Kidney epithelial cell (primary cell): ENCODE measurements around the gene FLNC. TPM values are rescaled to one million over a fixed set of nuclear protein-coding genes. Genes with fewer than 3 reads are reported as not detected.

Experiments used
- DNase-seq: peaks from one replicate; pipeline ENCODE4 v3.0.0-alpha.2; 2010; ENCODE audit warnings: low read depth
- H3K27me3 ChIP-seq: 2 replicates; pipeline ENCODE4 v1.6.0; 2011; ENCODE audit warnings: low read length; ENCODE audit not compliant: control insufficient read depth, insufficient read depth
- H3K36me3 ChIP-seq: 2 replicates; pipeline ENCODE4 v1.5.1; 2011; ENCODE audit warnings: low read length; ENCODE audit not compliant: control insufficient read depth, insufficient read depth
- H3K4me3 ChIP-seq: 2 replicates; pipeline ENCODE4 v1.5.1; 2011; ENCODE audit warnings: low read depth, mild to moderate bottlenecking, control low read depth, low read length
- CTCF ChIP-seq: IDR thresholded peaks from 2 replicates; pipeline ENCODE4 v1.5.1; 2011; ENCODE audit warnings: mild to moderate bottlenecking, moderate library complexity, low read length, control low read depth, inconsistent platforms; ENCODE audit not compliant: insufficient read depth, poor library complexity, severe bottlenecking
- total RNA-seq: library from RNA; depleted of rRNA; stranded (reverse); fragments of >200 nt; gene quantifications from 2 replicates; pipeline ENCODE4 v1.2.3, GENCODE V29; 2015

Gene FLNC
- total RNA-seq, 1 donor from 2014 or later: 243 TPM

DNA sequence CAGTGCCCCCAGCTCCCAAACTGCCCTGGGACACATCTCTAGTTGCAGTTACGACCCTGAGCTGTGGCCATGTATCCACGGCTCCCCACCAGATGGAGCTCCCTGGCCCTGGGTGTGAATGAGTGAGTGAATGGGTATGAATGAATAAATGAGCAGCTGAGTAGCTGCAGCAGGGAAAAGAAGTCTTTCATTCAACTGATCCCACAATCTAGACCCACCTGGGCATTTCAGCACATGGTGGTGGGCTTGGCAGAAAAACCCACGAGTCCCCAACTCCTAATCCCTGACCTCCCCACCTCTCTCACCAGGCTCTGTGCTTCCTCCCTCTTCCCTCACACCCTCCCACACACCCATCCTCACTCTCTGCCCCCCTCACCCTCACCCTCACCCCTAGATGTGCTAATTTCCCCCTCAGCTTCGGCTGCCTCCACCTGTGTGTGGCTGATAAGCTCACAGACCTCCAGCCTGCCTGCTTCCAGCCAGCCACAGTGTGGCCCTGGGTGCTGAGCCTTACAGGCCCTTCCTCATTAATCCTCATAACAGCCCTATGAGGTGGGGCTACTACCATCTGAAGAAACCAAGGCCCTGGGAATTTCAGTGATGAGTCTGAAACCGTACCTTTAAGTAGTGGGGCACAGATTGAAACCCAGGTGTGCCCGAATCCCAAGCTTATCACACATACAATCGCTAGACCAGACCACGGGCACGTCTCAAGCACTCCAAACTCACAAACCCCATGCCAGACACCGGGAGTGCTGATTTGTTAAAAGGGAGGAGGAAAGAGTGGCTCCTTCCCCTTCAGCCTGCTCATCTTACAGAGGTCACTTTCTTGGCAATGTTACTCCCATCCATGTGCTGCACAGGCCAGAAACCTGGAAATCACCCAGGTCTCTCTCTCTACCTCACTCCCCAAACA is 30.2 kb downstream of the FLNC start:
- DNase-seq: no peak

GRCh38 chr7:128861957-128862570 is 31.9 kb downstream of the FLNC start:
- no peaks in the 10 kb centered on the region for H3K27me3 ChIP-seq
- no peaks in the 10 kb centered on the region for H3K36me3 ChIP-seq
- no peak for TF ChIP-seq CTCF
- no peak for DNase-seq
- peak overlapping the region; percentile 31 for H3K4me3 ChIP-seq

More for the DNA sequence above, 30.2 kb downstream of the FLNC start:
- H3K4me3 ChIP-seq: no peak overlapping the region
- H3K36me3 ChIP-seq: no peaks in the 10 kb centered on the region
- H3K27me3 ChIP-seq: no peaks in the 10 kb centered on the region
- TF ChIP-seq CTCF: peak; percentile 15

DNA sequence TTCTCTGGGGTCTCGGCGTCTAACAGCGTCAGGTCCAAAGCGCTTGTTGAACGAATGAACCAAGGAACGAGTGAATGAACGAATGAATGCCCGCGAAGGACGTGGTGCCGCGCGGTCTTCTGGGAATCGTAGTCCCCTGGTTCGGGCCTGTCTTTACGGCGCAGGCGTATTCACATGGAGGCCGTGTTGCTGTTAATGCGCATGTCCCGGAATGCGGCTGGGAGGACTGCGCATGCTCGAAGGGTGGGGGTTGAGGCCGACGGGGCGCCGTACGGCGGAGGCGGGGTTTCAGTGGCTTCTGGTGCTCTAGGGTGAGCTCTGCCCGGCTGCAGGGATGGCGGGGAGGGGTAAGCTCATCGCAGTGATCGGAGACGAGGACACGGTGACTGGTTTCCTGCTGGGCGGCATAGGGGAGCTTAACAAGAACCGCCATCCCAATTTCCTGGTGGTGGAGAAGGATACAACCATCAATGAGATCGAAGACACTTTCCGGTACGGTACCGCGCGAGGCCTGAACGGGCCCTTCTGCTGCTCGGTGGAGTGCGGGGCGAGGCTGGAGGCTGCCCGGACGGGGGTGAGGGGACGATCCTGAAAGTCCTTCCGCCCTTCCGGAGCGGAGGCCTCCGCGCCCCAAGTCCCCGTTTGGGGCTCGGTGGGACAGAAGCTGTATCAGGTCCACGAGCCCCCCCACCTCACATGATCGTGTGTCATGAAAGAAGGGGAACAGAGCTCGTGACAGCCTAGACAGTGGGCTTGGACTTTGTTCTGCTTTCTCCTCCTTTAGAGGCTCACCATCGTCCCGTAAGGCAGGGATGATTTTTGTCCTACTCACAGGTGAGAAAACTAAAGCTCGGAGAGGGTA is 32.6 kb downstream of the FLNC start, which contains the start of gene ATP6V1F:
Gene ATP6V1F (plus strand): TSS at position 286 of the 862 bp plus-strand sequence. CDS start 49 bp downstream, at position 335.
- Histone ChIP-seq H3K27me3 (no peaks in the 10 kb centered on the region), H3K4me3 (peak within 1 kb of the TSS; percentile 82), H3K36me3 (no peaks in the 10 kb centered on the region)
- no peak for TF ChIP-seq CTCF
- DNase-seq: peak; percentile 84

GRCh38 chr7:128863433-128863989 is 33.3 kb downstream of the FLNC start:
- TF ChIP-seq CTCF: peak; percentile 72
- no peak for DNase-seq
- H3K4me3 ChIP-seq: peak overlapping the region; percentile 82
- H3K36me3 ChIP-seq: no peaks in the 10 kb centered on the region
- no peaks in the 10 kb centered on the region for H3K27me3 ChIP-seq

DNA sequence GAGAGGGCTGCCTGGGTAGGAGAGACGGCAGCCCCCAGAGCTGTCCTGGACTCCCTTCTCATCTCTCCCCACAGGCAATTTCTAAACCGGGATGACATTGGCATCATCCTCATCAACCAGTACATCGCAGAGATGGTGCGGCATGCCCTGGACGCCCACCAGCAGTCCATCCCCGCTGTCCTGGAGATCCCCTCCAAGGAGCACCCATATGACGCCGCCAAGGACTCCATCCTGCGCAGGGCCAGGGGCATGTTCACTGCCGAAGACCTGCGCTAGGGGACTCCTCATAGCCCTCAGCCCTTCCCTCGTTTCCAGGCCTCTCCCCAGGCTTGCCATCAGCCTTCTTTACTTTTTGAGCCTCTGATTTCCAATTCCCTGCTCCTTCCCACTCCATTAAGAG is 35.1 kb downstream of the FLNC start:
- TF ChIP-seq CTCF: no peak
- Histone ChIP-seq H3K4me3 (no peak overlapping the region), H3K27me3 (peaks cover 9% of the 10 kb centered on the region), H3K36me3 (no peaks in the 10 kb centered on the region)
- DNase-seq: no peak
